Activated CD8-positive, alpha-beta memory T cell treated with anti-CD3 and anti-CD28 coated beads for 1 hour (primary cell): Measurements from ENCODE around the gene CD22.
A peak's percentile ranks its signal among the peaks of the same experiment; 100 is the strongest.

ENCODE experiments used
- DNase-seq, 2 donors: peaks; one replicate each; pipeline ENCODE4 v3.0.0-alpha.2; 2020; ENCODE audit warnings: low read depth in 1 of 2; ENCODE audit errors: extremely low read depth in 1 of 2

Gene CD22

DNA sequence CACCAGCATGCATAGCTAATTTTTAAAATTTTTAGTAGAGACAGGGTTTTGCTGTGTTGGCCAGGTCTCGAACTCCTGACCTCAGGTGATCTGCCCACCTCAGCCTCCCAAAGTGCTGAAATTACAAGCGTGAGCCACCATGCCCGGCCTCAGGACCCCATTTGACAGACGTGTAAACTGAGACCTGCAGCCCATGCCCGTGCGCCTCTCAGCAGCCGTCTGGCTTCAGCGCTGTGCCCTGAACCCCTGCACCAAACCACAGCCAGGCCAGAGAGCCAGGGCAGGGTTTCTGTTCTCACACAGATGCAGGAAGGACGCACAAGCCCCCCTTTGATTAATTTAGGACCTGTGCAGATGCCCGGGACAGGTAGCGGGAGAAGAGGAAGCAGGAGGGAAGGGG is 11.4 kb downstream of the CD22 start:
- no peak for DNase-seq

- DNase-seq, result no peak
These were observed 12.0 kb downstream of the CD22 start for GRCh38 chr19:35341006-35341405.

- no peak for DNase-seq
These were observed 12.7 kb downstream of the CD22 start for GRCh38 chr19:35341565-35342225.

GRCh38 chr19:35342430-35342829 is 13.4 kb downstream of the CD22 start:
- DNase-seq, result no peak

DNA sequence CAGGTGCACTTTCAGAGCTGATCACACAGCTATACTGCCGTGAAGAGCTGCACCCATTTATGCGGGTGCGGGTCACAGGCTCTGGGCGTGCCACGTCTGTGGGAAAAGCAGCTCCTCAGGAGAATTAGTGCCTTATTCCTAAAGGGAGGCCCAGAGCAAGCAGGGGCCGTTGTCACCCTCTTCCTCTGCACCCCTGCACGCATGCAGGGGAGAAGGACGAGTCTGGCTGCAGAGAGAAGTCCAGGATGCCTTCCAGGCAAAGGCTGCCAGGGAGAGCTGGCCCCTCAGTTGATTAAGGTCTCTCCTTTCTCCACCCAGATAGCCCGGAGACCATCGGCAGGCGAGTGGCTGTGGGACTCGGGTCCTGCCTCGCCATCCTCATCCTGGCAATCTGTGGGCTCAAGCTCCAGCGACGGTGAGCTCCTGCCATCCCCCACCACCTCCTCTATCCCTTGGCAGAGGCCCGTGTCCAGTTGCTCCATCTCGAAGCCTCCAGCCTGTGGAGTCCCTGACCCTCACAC is 15.6 kb downstream of the CD22 start:
- no peak for DNase-seq

GRCh38 chr19:35345671-35346111 is 16.7 kb downstream of the CD22 start:
- DNase-seq, result no peak

DNA sequence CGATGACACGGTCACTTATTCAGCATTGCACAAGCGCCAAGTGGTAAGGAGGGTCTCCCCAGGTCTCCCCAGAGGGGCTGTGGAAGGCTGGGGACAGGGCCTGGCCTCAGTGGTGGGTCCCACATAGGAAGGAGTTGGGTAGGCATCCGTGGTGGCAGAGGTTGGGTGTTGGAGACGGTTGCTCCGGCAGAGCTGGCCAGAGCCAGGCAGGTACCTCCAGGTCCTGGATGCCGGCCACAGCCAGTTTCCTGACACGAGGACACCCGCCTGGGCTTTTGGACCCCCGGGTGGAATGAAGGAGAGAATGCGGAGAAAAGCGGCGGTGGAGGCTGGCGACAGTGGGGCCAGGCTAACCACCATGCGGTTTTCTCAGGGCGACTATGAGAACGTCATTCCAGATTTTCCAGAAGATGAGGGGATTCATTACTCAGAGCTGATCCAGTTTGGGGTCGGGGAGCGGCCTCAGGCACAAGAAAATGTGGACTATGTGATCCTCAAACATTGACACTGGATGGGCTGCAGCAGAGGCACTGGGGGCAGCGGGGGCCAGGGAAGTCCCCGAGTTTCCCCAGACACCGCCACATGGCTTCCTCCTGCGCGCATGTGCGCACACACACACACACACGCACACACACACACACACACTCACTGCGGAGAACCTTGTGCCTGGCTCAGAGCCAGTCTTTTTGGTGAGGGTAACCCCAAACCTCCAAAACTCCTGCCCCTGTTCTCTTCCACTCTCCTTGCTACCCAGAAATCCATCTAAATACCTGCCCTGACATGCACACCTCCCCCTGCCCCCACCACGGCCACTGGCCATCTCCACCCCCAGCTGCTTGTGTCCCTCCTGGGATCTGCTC is 17.4 kb downstream of the CD22 start:
- DNase-seq, result peak; percentile 33 to 56

GRCh38 chr19:35347171-35347929 is 18.4 kb downstream of the CD22 start, which contains the start of gene FFAR1:
Gene FFAR1 (plus strand): TSS chr19:35347902. CDS start chr19:35351552, 3,650 bp downstream.
- DNase-seq, result no peak

DNA sequence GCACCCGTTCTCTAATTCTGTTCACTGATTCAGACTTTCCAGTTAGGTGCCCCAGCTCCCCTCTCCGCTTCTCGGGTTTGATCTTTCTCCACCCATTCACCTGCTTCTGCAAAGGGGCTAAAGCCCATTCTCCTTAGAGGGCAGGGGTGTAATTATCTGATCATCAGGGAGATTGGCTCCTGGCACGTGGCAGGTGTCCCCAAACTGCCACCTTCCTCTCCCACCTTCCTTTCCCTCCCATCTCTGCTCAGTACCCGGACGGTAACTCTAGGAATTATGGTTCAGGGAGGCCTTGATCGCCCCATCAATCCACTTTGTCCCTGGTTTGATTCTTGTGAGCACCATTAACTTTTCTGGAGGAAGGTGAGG is 18.9 kb downstream of the CD22 start:
- DNase-seq, result no peak

- DNase-seq, result no peak
These were observed 20.1 kb downstream of the CD22 start for GRCh38 chr19:35348911-35349611.

- DNase-seq, result no peak
These were observed 20.9 kb downstream of the CD22 start for GRCh38 chr19:35349614-35350521.

DNA sequence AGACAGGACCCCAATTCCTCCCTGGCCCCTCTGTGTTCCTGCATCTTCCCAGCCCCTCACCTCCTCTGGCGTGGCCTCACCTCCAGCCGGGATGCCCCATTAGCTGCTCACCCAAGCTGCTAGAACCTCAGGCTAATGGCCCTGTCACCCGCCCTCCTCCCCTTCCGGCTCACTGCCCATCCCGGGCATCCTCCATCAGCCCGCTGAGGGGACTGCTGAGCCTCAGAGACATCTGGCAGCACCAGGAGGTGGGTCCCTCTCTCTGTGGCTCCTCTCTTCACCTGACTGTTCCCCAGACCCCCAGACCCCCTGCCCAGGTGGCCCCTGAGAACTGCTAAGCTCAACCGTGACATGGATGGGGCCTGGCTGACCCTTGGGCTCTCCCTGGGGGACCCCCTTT is 21.6 kb downstream of the CD22 start:
- no peak for DNase-seq

DNA sequence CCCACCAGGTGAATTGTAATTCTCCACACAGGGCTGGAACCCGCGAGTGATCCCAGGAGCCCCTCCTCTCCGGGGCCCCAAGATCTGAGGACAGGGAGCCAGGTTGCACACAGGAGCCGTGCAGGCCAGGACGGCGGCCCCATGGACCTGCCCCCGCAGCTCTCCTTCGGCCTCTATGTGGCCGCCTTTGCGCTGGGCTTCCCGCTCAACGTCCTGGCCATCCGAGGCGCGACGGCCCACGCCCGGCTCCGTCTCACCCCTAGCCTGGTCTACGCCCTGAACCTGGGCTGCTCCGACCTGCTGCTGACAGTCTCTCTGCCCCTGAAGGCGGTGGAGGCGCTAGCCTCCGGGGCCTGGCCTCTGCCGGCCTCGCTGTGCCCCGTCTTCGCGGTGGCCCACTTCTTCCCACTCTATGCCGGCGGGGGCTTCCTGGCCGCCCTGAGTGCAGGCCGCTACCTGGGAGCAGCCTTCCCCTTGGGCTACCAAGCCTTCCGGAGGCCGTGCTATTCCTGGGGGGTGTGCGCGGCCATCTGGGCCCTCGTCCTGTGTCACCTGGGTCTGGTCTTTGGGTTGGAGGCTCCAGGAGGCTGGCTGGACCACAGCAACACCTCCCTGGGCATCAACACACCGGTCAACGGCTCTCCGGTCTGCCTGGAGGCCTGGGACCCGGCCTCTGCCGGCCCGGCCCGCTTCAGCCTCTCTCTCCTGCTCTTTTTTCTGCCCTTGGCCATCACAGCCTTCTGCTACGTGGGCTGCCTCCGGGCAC is 22.6 kb downstream of the CD22 start:
- no peak for DNase-seq

DNA sequence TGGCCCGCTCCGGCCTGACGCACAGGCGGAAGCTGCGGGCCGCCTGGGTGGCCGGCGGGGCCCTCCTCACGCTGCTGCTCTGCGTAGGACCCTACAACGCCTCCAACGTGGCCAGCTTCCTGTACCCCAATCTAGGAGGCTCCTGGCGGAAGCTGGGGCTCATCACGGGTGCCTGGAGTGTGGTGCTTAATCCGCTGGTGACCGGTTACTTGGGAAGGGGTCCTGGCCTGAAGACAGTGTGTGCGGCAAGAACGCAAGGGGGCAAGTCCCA is 23.1 kb downstream of the CD22 start:
- DNase-seq, result no peak

GRCh38 chr19:35352448-35353304 is 23.7 kb downstream of the CD22 start:
- DNase-seq, result peak; percentile 32 to 44

- no peak for DNase-seq
These were observed 24.6 kb downstream of the CD22 start for GRCh38 chr19:35353635-35354034.

- DNase-seq, result no peak
These were observed 25.9 kb downstream of the CD22 start for GRCh38 chr19:35354898-35355297.

- no peak for DNase-seq
These were observed 26.9 kb downstream of the CD22 start for GRCh38 chr19:35355791-35356460.
